ENCODE measurements around the gene KIAA0513. TPM values are rescaled to one million over a fixed set of nuclear protein-coding genes. Genes with fewer than 3 reads are reported as not detected.

Gene KIAA0513
- polyA plus RNA-seq, 1 experiment, result 10.0 TPM

DNA sequence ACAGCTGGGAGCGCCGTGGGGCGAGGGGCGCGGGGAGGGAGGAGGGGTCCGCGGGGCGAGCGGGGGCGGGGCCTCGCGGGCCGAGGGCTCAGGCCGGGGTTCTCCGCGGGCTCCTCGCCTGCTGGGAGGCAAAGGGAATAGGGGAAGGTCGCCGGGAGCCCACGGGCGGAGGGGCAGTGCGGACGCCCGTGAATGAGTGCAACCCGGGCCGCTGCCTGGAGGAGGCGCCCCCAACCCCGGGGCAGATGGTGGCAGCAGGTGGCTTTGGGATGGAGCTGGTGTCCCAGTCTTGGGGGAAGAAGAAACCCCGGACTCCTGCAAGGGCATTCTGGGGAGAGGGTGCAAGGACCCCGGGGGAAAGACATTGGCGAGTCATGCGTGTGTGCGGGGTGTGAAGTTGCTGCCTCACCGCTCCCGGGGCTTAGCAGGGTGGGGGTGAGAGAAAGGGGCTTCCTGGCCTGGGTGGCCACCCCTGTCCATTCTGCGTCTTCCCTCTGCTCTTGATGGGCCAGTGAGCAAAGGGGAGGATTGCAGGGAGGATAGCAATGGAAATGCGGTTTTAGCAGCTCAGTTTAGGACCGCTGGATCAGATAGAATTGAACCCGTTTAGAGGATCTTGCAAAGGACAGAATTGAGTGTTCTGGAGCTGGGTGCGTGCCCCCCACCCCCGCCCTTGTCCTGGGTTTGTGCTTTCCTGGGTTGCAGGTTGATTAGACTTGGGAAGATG, 526 bp downstream of the KIAA0513 start:
- DNase-seq (ENCODE audit: low read depth, low spot score), result no peak
- CTCF ChIA-PET, result interaction anchor here (0.7 to 1.8 kb wide), 4 partner anchors 20 to 96 kb away, joined by 3 to 13 read pairs (median 5); no protein-coding TSS in a partner anchor
- no peaks in the 10 kb centered on the region; the same call in 1 of the 2 replicates for H3K9me3 ChIP-seq (ENCODE audit: control insufficient read depth, insufficient read depth, low read length)
- peak overlapping the region; percentile 79 for H3K4me3 ChIP-seq (ENCODE audit: low read depth, low read length)
- TF ChIP-seq, protein P1, sequence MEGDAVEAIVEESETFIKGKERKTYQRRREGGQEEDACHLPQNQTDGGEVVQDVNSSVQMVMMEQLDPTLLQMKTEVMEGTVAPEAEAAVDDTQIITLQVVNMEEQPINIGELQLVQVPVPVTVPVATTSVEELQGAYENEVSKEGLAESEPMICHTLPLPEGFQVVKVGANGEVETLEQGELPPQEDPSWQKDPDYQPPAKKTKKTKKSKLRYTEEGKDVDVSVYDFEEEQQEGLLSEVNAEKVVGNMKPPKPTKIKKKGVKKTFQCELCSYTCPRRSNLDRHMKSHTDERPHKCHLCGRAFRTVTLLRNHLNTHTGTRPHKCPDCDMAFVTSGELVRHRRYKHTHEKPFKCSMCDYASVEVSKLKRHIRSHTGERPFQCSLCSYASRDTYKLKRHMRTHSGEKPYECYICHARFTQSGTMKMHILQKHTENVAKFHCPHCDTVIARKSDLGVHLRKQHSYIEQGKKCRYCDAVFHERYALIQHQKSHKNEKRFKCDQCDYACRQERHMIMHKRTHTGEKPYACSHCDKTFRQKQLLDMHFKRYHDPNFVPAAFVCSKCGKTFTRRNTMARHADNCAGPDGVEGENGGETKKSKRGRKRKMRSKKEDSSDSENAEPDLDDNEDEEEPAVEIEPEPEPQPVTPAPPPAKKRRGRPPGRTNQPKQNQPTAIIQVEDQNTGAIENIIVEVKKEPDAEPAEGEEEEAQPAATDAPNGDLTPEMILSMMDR (IDR thresholded peaks at IDR 0.05; ENCODE audit: low read depth, low read length), result peak; percentile 22; the same call in 1 of the 2 replicates
- no peak overlapping the region for H3K27ac ChIP-seq (ENCODE audit: low read depth, low read length)
- POLR2A ChIA-PET, result interaction anchor here (0.7 to 2.1 kb wide), 5 partner anchors 15 to 55 kb away, joined by 3 to 13 read pairs (median 3); partner anchors contain the start of gene ZDHHC7
- no peaks in the 10 kb centered on the region for H3K27me3 ChIP-seq (ENCODE audit: control insufficient read depth, insufficient read depth, low read length)

DNA sequence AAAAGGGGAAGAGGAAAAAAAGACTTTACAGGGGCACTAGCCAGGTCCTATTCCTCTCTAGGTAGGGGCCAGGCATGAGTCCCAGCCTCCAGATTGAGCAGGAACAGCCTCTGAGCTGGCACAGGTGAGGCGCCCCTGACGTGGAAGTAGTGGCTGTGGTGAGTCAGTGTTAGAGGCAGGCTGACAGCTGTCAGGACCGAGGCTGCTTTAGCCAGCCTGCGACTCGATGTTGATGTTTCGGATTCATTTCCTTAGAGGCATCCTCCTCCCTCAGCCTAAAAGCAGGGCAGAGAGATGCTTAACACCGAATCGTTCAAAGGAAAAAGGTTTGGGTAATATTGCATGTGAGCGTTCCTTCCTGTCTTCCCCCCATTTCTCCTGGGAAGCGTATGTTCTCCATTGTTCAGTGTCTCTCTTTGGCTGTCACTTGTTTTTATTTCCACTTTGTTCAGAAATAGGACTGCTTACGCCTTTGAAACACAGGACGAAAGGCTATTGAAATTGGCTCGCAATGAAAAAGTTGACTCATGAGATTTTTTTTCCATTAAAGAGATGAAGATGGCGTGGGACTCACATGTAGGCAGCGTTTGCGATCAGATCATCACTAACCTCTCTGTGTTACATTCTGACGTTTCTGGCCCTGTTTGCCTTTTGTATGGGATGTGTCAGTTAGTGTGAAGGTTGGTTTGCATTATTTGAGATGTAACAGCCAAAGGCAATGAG, 1.3 kb downstream of the KIAA0513 start:
- CTCF ChIA-PET, result no interaction called here

DNA sequence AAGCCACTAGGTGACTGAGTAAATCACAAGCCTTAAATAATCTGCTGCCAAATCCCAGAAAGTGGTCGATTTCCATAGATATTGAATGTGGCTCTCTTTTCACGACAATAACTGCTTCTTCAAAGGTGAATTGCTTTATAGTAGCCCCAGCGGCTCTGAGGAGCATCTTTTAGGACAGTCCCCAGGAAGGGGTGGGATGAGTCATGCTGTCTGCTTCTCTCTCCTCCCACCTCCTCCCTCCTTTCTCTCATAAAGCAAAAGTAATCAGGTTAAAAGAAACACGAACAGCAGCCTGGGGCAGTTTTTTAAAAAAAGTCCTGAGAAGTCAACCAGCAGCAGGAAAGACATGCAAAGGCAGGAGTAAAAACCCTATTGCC, 1.8 kb downstream of the KIAA0513 start:
- ChIA-PET POLR2A (no interaction called here), CTCF (no interaction called here)
- Histone ChIP-seq H3K27me3 (ENCODE audit: control insufficient read depth, insufficient read depth, low read length) (no peaks in the 10 kb centered on the region), H3K4me3 (ENCODE audit: low read depth, low read length) (no peak overlapping the region), H3K9me3 (ENCODE audit: control insufficient read depth, insufficient read depth, low read length) (no peaks in the 10 kb centered on the region; the same call in 1 of the 2 replicates), H3K27ac (ENCODE audit: low read depth, low read length) (no peak overlapping the region)
- DNase-seq (ENCODE audit: low read depth, low spot score), result no peak
- TF ChIP-seq, protein P1 (IDR thresholded peaks at IDR 0.05; ENCODE audit: low read depth, low read length), result no peak

More for the DNA sequence above, 1.3 kb downstream of the KIAA0513 start:
- no peak for DNase-seq (ENCODE audit: low read depth, low spot score)
- Histone ChIP-seq H3K9me3 (ENCODE audit: control insufficient read depth, insufficient read depth, low read length) (no peaks in the 10 kb centered on the region; the same call in 1 of the 2 replicates), H3K27ac (ENCODE audit: low read depth, low read length) (peak overlapping the region; percentile 21), H3K27me3 (ENCODE audit: control insufficient read depth, insufficient read depth, low read length) (no peaks in the 10 kb centered on the region), H3K4me3 (ENCODE audit: low read depth, low read length) (peak overlapping the region; percentile 79)
- TF ChIP-seq, protein P1 (IDR thresholded peaks at IDR 0.05; ENCODE audit: low read depth, low read length), result no peak
- POLR2A ChIA-PET, result no interaction called here

DNA sequence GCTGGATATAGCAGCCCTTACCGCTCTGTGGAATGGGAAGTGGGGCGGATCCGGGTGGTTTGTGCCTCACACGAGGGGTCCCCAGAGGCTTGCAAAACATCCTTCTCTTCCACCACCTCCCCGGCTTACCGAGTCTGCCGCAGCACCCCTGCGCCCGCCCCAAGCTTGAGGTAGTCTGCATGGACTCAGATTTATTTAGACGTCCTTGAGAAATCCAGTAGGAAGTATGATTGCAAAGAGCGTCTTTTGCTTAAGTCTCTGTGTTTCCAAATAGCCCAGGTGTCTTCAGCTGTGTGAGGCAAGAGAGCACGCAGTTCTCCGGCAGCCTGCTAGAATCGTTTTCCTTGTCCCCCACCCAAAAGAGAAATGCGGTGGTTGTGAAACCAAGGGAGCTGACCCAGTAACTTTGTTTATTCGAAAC, 2.4 kb downstream of the KIAA0513 start:
- POLR2A ChIA-PET, result interaction anchor here (0.6 kb wide), 1 partner anchor 17 kb away, joined by 3 read pairs; no protein-coding TSS in a partner anchor
- CTCF ChIA-PET, result no interaction called here
- DNase-seq (ENCODE audit: low read depth, low spot score), result no peak
- Histone ChIP-seq H3K27ac (ENCODE audit: low read depth, low read length) (no peak overlapping the region), H3K4me3 (ENCODE audit: low read depth, low read length) (no peak overlapping the region), H3K9me3 (ENCODE audit: control insufficient read depth, insufficient read depth, low read length) (no peaks in the 10 kb centered on the region; the same call in 1 of the 2 replicates), H3K27me3 (ENCODE audit: control insufficient read depth, insufficient read depth, low read length) (no peaks in the 10 kb centered on the region)
- TF ChIP-seq, protein P1 (IDR thresholded peaks at IDR 0.05; ENCODE audit: low read depth, low read length), result no peak
